K562 (cell line): ENCODE measurements around the gene FBLIM1. TPM values are rescaled to one million over a fixed set of nuclear protein-coding genes. Genes with fewer than 3 reads are reported as not detected.

Experiments used
- ATAC-seq: fragments of 200-7000 bp; cut with Tn5 transposase; 3 replicates; pipeline ENCODE4 v1.9.1; 2020; ENCODE audit warnings: moderate library complexity
- BruUV-seq: library from RNA; stranded (reverse); fragments of 400-500 nt; replicated peaks from 2 replicates; lab custom pipeline; 2021; lab: Mats Ljungman, UMichigan
- CTCF ChIA-PET: fragments of 300-600 bp; formaldehyde crosslinking; extraction: SDS; loops from one replicate; lab custom pipeline; 2021; ENCODE audit warnings: low intra/inter-chr PET ratio; lab: Yijun Ruan, JAX
- POLR2A ChIA-PET: fragments of 300-600, 350-650 bp; sonication (Branson Sonifier 250); formaldehyde crosslinking; extraction: SDS; loops from one replicate; lab custom pipeline; 2021; ENCODE audit warnings: antibody characterized with exemption, inconsistent platforms; lab: Yijun Ruan, JAX
- DNase-seq, 4 experiments: peaks; one replicate each; pipeline versions ENCODE4 v3.0.0 to v3.0.0-alpha.2; 2011 to 2018; ENCODE audit warnings: low spot score in 3 of 4, mixed read lengths in 3 of 4; ENCODE audit errors: extremely low read depth in 1 of 4
- FAIRE-seq: peaks from 2 replicates; lab custom pipeline; 2011; peaks lifted over from hg19 to GRCh38; lab: Jason Lieb, UNC
- H2AFZ ChIP-seq: 2 replicates; pipeline ENCODE4 v1.6.0; 2011; ENCODE audit warnings: low read depth, low read length, control low read depth, inconsistent platforms
- H3K27ac ChIP-seq: fragments of 200-600 bp; 3 replicates; pipeline ENCODE4 v1.8.0; 2011; ENCODE audit warnings: low read depth, mild to moderate bottlenecking, control low read depth, inconsistent platforms, low read length, moderate library complexity, mixed read lengths; ENCODE audit errors: extremely low read depth
- H3K27me3 ChIP-seq, 2 experiments: fragments of 300-600 bp in 1 of 2; 2 replicates in 1 of 2; 3 replicates in 1 of 2; pipeline versions ENCODE4 v1.6.0 to v1.8.0; 2011; ENCODE audit warnings: inconsistent platforms in 2 of 2, low read length in 2 of 2, mild to moderate bottlenecking in 1 of 2, mixed read lengths in 1 of 2, moderate library complexity in 1 of 2; ENCODE audit not compliant: control insufficient read depth in 2 of 2, insufficient read depth in 2 of 2
- H3K36me3 ChIP-seq: fragments of 300-600 bp; 3 replicates; pipeline ENCODE4 v1.8.0; 2011; ENCODE audit warnings: mild to moderate bottlenecking, low read length, inconsistent platforms; ENCODE audit not compliant: control insufficient read depth, insufficient read depth
- H3K4me1 ChIP-seq, 2 experiments: fragments of 200-600 bp in 1 of 2; replicated peaks in 1 of 2; 2 replicates in 1 of 2; 3 replicates in 1 of 2; pipeline versions ENCODE4 v1.5.1 to v1.8.0; 2011; ENCODE audit warnings: inconsistent platforms in 2 of 2, low read length in 2 of 2, mild to moderate bottlenecking in 1 of 2, mixed read lengths in 1 of 2, moderate library complexity in 1 of 2; ENCODE audit not compliant: control insufficient read depth in 2 of 2, insufficient read depth in 2 of 2
- H3K4me2 ChIP-seq: 2 replicates; pipeline ENCODE4 v1.6.1; 2011; ENCODE audit warnings: low read length, control low read depth, inconsistent platforms, mixed read lengths; ENCODE audit not compliant: insufficient read depth
- H3K4me3 ChIP-seq: fragments of 200-600 bp; sonication (generic), shearing (Covaris generic); 2 replicates; pipeline ENCODE4 v1.5.1; 2016; ENCODE audit warnings: control low read depth, inconsistent platforms
- H3K79me2 ChIP-seq: fragments of 200-600 bp; 3 replicates; pipeline ENCODE4 v1.8.0; 2011; ENCODE audit warnings: low read length, inconsistent platforms; ENCODE audit not compliant: control insufficient read depth, insufficient read depth
- H3K9ac ChIP-seq, 2 experiments: 2 replicates each; pipeline versions ENCODE4 v1.6.0 to v1.6.1; 2011; ENCODE audit warnings: low read depth in 2 of 2, low read length in 2 of 2, control low read depth in 1 of 2, inconsistent platforms in 1 of 2, mild to moderate bottlenecking in 1 of 2, mixed read lengths in 1 of 2; ENCODE audit not compliant: insufficient read depth in 1 of 2
- H3K9me1 ChIP-seq: one replicate; pipeline ENCODE4 v1.6.0; 2011; ENCODE audit warnings: inconsistent platforms, mild to moderate bottlenecking, low read length, moderate library complexity; ENCODE audit not compliant: control insufficient read depth, insufficient read depth
- H3K9me3 ChIP-seq: replicated peaks from 2 replicates; pipeline ENCODE4 v1.5.1; 2011; ENCODE audit warnings: low read depth, low read length, inconsistent platforms; ENCODE audit not compliant: control insufficient read depth, insufficient read depth
- H4K20me1 ChIP-seq: replicated peaks from 2 replicates; pipeline ENCODE4 v1.6.1; 2011; ENCODE audit warnings: low read length, inconsistent platforms, mixed read lengths; ENCODE audit not compliant: control insufficient read depth, insufficient read depth
- CHAMP1 ChIP-seq: fragments of 450-650 bp; IDR thresholded peaks from 2 replicates; pipeline ENCODE4 v1.6.1; 2016; ENCODE audit warnings: mild to moderate bottlenecking
- KDM1A ChIP-seq, 2 experiments: fragments of 450-650 bp; IDR thresholded peaks; 2 replicates each; pipeline ENCODE4 v1.6.1; 2016; ENCODE audit warnings: mild to moderate bottlenecking in 2 of 2
- NR2F6 ChIP-seq: fragments of 450-650 bp; formaldehyde crosslinking; IDR thresholded peaks from 2 replicates; pipeline ENCODE4 v1.4.0; 2020; ENCODE audit warnings: mild to moderate bottlenecking
- PURB ChIP-seq: sonication (generic); formaldehyde crosslinking; IDR thresholded peaks from 2 replicates; pipeline ENCODE4 v1.9.0; 2021; ENCODE audit warnings: low read depth, mild to moderate bottlenecking, missing genetic modification reagents
- RAD51 ChIP-seq: fragments of 450-650 bp; IDR thresholded peaks from 2 replicates; pipeline ENCODE4 v1.7.1; 2016; ENCODE audit warnings: low read depth, mild to moderate bottlenecking, borderline replicate concordance
- TCF3 ChIP-seq: sonication (generic); formaldehyde crosslinking; IDR thresholded peaks from 2 replicates; pipeline ENCODE4 v1.4.0; 2020; ENCODE audit warnings: mild to moderate bottlenecking, missing genetic modification reagents
- ZNF197 ChIP-seq: fragments of 200-800 bp; sonication (Bioruptor generic); IDR thresholded peaks from 2 replicates; pipeline ENCODE4 v1.6.1; 2016; ENCODE audit warnings: low read depth, missing genetic modification characterization, missing compliant biosample characterization
- ZNF696 ChIP-seq: fragments of 250-450 bp; sonication (Bioruptor Pico); conservative IDR thresholded peaks from 2 replicates; pipeline ENCODE4 v1.4.0; 2020; ENCODE audit warnings: mild to moderate bottlenecking, moderate library complexity
- WGBS: fragments of 100-300 bp; shearing (Covaris generic); methylation state at CpG from one replicate; pipeline ENCODE4 v1.1.6; 2016; ENCODE audit warnings: low coverage, mixed read lengths; ENCODE audit not compliant: insufficient coverage; ENCODE audit errors: missing lambda C conversion rate; 5-methylcytosine and 5-hydroxymethylcytosine counted together
- in situ Hi-C: fragments of 300-500 bp; cut with MboI; formaldehyde crosslinking; loops from 4 replicates; pipeline ENCODE4 v1.15.0; 2018; ENCODE audit warnings: inconsistent platforms, mixed read lengths
- intact Hi-C: fragments of 100-400 bp; cut with micrococcal nuclease; formaldehyde crosslinking; loops from 2 replicates; pipeline ENCODE4 v1.14.2; 2022
- polyA plus RNA-seq, 8 experiments: library from polyadenylated mRNA; depleted of rRNA in 4 of 8; stranded (reverse) in 5 of 8; unstranded in 3 of 8; fragments of >200 nt; fragmentation: Nextera tagmentation in 2 of 8; fragmentation: Illumina TruSeq in 1 of 8; extraction: Ambion mirVana in 2 of 8; extraction: Trizol in 1 of 8; gene quantifications; 2 replicates each; pipeline versions ENCODE4 v1.2.1 to v1.2.3, GENCODE V29; 2011 to 2014; ENCODE audit warnings: inconsistent platforms in 1 of 8, missing spikeins in 1 of 8
- total RNA-seq, 7 experiments: library from RNA; depleted of rRNA in 6 of 7; stranded (reverse); fragments of >200 nt in 6 of 7; fragmentation: Illumina TruSeq in 2 of 7; extraction: Trizol in 2 of 7; gene quantifications; 2 replicates each; pipeline versions ENCODE4 v1.2.1 to v1.2.3, GENCODE V29; 2011 to 2021; ENCODE audit warnings: low replicate concordance in 1 of 7
- TF ChIP-seq, protein P1 (sequence below): fragments of 250-450 bp; sonication (Bioruptor Pico); IDR thresholded peaks from 2 replicates; pipeline ENCODE4 v1.4.0; 2020; ENCODE audit warnings: borderline replicate concordance
- TF ChIP-seq, protein P2 (sequence below), 2 experiments: fragments of 150-350 bp in 1 of 2; IDR thresholded peaks; 2 replicates each; pipeline ENCODE4 v1.6.1; 2012 to 2016; ENCODE audit warnings: low read depth in 2 of 2, low read length in 2 of 2, mild to moderate bottlenecking in 1 of 2, moderate library complexity in 1 of 2

Gene FBLIM1
- total and polyA plus RNA-seq, 9 of the 15 experiments (the other 6 are each of a cell fraction or from before 2014, with no cell fraction given) = 0.14 to 0.24 TPM; not detected in 7

GRCh38 chr1:15833069-15833679 lies 74.6 kb downstream of the FBLIM1 start (continued):
- TF ChIP-seq, protein P1, sequence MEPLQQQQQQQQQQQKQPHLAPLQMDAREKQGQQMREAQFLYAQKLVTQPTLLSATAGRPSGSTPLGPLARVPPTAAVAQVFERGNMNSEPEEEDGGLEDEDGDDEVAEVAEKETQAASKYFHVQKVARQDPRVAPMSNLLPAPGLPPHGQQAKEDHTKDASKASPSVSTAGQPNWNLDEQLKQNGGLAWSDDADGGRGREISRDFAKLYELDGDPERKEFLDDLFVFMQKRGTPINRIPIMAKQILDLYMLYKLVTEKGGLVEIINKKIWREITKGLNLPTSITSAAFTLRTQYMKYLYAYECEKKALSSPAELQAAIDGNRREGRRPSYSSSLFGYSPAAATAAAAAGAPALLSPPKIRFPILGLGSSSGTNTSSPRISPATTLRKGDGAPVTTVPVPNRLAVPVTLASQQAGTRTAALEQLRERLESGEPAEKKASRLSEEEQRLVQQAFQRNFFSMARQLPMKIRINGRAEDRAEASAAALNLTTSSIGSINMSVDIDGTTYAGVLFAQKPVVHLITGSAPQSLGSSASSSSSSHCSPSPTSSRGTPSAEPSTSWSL (CRISPR knock-in tag) = no peak
- TF ChIP-seq TCF3 (CRISPR knock-in tag) = no peak
- no peak for TF ChIP-seq PURB (CRISPR knock-in tag)
- TF ChIP-seq NR2F6 (CRISPR knock-in tag) = no peak

GRCh38 chr1:15833842-15834405 lies 75.3 kb downstream of the FBLIM1 start:
- ChIA-PET CTCF (interaction anchor here (0.6 kb wide), 1 partner anchor 10 kb away, joined by 3 read pairs; no protein-coding TSS in a partner anchor), POLR2A (interaction anchor here (0.6 to 4.2 kb wide), 19 partner anchors 9 to 142 kb away, joined by 3 to 133 read pairs (median 4); partner anchors contain the start of genes SLC25A34, SPEN and ZBTB17)
- Histone ChIP-seq H3K27ac (peak overlapping the region; percentile 98), H3K36me3 (no peaks in the 10 kb centered on the region), H3K9me1 (no peaks in the 10 kb centered on the region), H3K9ac (peak overlapping the region in 1 of 2 experiments; percentile 97), H3K4me2 (peak overlapping the region; percentile 97), H2AFZ (peak overlapping the region; percentile 84), H4K20me1 (no peaks in the 10 kb centered on the region), H3K27me3 (no peaks in the 10 kb centered on the region), H3K9me3 (no peaks in the 10 kb centered on the region), H3K4me3 (peak overlapping the region; percentile 65), H3K79me2 (peaks cover 55% of the 10 kb centered on the region), H3K4me1 (peaks cover 15 to 54% of the 10 kb centered on the region in 2 experiments)
- FAIRE-seq (no peak), DNase-seq (no peak), ATAC-seq (no peak)
- WGBS = under 1% methylated on average over 10 of the region's 10 CpGs
- in situ Hi-C loops (no loop called here), intact Hi-C loops (loop anchor here (2.0 to 10.0 kb wide), 3 partner anchors 19 to 309 kb away; partner anchors contain the start of genes CASP9 and DNAJC16)
- BruUV-seq = no TSS peak
- TF ChIP-seq KDM1A (IDR thresholded peaks at IDR 0.05) = peak in 1 of 2 experiments; percentile 3; a peak in 1 of 4 replicates
- TF ChIP-seq ZNF197 = no peak
- TF ChIP-seq CHAMP1 = 0 out of 2 replicates have a peak, but pooled peaks have one; percentile 55
- TF ChIP-seq, protein P2, sequence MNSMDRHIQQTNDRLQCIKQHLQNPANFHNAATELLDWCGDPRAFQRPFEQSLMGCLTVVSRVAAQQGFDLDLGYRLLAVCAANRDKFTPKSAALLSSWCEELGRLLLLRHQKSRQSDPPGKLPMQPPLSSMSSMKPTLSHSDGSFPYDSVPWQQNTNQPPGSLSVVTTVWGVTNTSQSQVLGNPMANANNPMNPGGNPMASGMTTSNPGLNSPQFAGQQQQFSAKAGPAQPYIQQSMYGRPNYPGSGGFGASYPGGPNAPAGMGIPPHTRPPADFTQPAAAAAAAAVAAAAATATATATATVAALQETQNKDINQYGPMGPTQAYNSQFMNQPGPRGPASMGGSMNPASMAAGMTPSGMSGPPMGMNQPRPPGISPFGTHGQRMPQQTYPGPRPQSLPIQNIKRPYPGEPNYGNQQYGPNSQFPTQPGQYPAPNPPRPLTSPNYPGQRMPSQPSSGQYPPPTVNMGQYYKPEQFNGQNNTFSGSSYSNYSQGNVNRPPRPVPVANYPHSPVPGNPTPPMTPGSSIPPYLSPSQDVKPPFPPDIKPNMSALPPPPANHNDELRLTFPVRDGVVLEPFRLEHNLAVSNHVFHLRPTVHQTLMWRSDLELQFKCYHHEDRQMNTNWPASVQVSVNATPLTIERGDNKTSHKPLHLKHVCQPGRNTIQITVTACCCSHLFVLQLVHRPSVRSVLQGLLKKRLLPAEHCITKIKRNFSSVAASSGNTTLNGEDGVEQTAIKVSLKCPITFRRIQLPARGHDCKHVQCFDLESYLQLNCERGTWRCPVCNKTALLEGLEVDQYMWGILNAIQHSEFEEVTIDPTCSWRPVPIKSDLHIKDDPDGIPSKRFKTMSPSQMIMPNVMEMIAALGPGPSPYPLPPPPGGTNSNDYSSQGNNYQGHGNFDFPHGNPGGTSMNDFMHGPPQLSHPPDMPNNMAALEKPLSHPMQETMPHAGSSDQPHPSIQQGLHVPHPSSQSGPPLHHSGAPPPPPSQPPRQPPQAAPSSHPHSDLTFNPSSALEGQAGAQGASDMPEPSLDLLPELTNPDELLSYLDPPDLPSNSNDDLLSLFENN (IDR thresholded peaks at IDR 0.05; ENCODE audit: low read depth in 2 of 2, low read length in 2 of 2) = peak in 1 of 2 experiments; percentile 11; a peak in 1 of 4 replicates
- no peak for TF ChIP-seq RAD51
- TF ChIP-seq ZNF696 (CRISPR knock-in tag) = peak; percentile 59; the same call in 1 of the 2 replicates
